Tibial nerve (tissue), 4 donors: ENCODE data around the gene PPP1R16B. TPM values are rescaled to one million over a fixed set of nuclear protein-coding genes. Genes with fewer than 3 reads are reported as not detected.

ENCODE experiments used
- DNase-seq, 2 donors: peaks; one replicate each; pipeline ENCODE4 v3.0.0-alpha.2; 2019; ENCODE audit warnings: low spot score in 2 of 2
- H3K27ac ChIP-seq, 4 donors: fragments of 200-600 bp; sonication (generic) in 3 of 4; one replicate each; pipeline ENCODE4 v1.5.1; 2017 to 2019; ENCODE audit warnings: mild to moderate bottlenecking in 1 of 4
- H3K27me3 ChIP-seq, 2 donors: fragments of 200-600 bp; sonication (generic) in 1 of 2; one replicate each; pipeline versions ENCODE4 v1.5.1 to v1.6.0; 2017 to 2019
- H3K36me3 ChIP-seq, 3 donors: fragments of 200-600 bp; sonication (generic); one replicate each; pipeline ENCODE4 v1.5.1; 2018 to 2019
- H3K4me1 ChIP-seq, 4 donors: fragments of 200-600 bp; sonication (generic) in 3 of 4; one replicate each; pipeline ENCODE4 v1.5.1; 2017 to 2019
- H3K4me3 ChIP-seq, 4 donors: fragments of 200-600 bp; sonication (generic) in 3 of 4; one replicate each; pipeline ENCODE4 v1.5.1; 2017 to 2019; ENCODE audit warnings: mild to moderate bottlenecking in 1 of 4, moderate library complexity in 1 of 4
- H3K9me3 ChIP-seq, 4 donors: fragments of 200-600 bp; sonication (generic) in 3 of 4; one replicate each; pipeline ENCODE4 v1.5.1; 2017 to 2019
- EP300 ChIP-seq, 2 donors: sonication (generic); formaldehyde crosslinking; IDR thresholded peaks; one replicate each; pipeline ENCODE4 v1.6.1; 2017; ENCODE audit warnings: antibody characterized with exemption in 2 of 2, mild to moderate bottlenecking in 1 of 2
- POLR2A ChIP-seq, 2 donors: fragments of 450-650 bp; IDR thresholded peaks; one replicate each; pipeline ENCODE4 v1.6.1; 2017; ENCODE audit warnings: antibody characterized with exemption in 2 of 2, mild to moderate bottlenecking in 2 of 2, moderate library complexity in 2 of 2
- WGBS, 2 donors: methylation state at CpG; one replicate each; pipeline ENCODE4 v1.1.5; 2018; 5-methylcytosine and 5-hydroxymethylcytosine counted together
- total RNA-seq, 4 donors: library from RNA; depleted of rRNA; stranded (reverse); fragments of >200 nt; gene quantifications; one replicate each; pipeline ENCODE4 v1.1.0, GENCODE V29; 2016
- TF ChIP-seq, protein P1 (sequence below), 5 experiments: fragments of 200-600 bp in 3 of 5; fragments of 450-650 bp in 2 of 5; sonication (generic) in 3 of 5; IDR thresholded peaks; one replicate each; pipeline ENCODE4 v1.5.1; 2016 to 2019; ENCODE audit warnings: antibody characterized with exemption in 5 of 5, mild to moderate bottlenecking in 3 of 5, moderate library complexity in 2 of 5

The PPP1R16B gene
- total RNA-seq, 4 donors from 2014 or later: 2.1 to 5.7 (median 4.6) TPM

GRCh38 chr20:38889792-38890496, 84.4 kb downstream of the PPP1R16B start:
- TF ChIP-seq, protein P1, sequence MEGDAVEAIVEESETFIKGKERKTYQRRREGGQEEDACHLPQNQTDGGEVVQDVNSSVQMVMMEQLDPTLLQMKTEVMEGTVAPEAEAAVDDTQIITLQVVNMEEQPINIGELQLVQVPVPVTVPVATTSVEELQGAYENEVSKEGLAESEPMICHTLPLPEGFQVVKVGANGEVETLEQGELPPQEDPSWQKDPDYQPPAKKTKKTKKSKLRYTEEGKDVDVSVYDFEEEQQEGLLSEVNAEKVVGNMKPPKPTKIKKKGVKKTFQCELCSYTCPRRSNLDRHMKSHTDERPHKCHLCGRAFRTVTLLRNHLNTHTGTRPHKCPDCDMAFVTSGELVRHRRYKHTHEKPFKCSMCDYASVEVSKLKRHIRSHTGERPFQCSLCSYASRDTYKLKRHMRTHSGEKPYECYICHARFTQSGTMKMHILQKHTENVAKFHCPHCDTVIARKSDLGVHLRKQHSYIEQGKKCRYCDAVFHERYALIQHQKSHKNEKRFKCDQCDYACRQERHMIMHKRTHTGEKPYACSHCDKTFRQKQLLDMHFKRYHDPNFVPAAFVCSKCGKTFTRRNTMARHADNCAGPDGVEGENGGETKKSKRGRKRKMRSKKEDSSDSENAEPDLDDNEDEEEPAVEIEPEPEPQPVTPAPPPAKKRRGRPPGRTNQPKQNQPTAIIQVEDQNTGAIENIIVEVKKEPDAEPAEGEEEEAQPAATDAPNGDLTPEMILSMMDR (IDR thresholded peaks at IDR 0.05): no peak
- TF ChIP-seq POLR2A (IDR thresholded peaks at IDR 0.05) (no peak), EP300 (IDR thresholded peaks at IDR 0.05) (no peak)
- Histone ChIP-seq H3K27me3 (peaks cover 0 to 18% of the 10 kb centered on the region in 2 donors), H3K27ac (no peak overlapping the region), H3K4me1 (peaks cover 0 to 10% (median 5%) of the 10 kb centered on the region in 4 donors), H3K36me3 (no peaks in the 10 kb centered on the region), H3K9me3 (no peaks in the 10 kb centered on the region), H3K4me3 (no peak overlapping the region)
- WGBS, 2 donors: 42 to 56% methylated on average over 13 of the region's 13 CpGs
- no peak for DNase-seq

DNA sequence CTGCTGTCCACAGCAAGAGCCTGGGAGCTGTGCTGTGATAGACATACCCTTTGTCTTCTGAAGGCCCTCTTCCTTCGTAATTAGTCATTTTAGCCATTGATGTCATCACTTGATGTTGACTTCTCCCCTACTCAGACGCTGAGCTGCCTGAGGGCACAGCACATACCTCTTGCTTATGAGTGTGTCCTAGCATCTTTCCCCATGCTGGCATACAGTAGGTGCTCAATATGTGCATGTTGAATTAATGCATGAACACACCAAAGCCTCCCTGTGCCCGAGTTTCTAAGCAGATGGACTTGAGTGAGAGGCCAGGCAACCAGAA, 85.0 kb downstream of the PPP1R16B start:
- peaks cover 0 to 10% (median 5%) of the 10 kb centered on the region in 4 donors for H3K4me1 ChIP-seq
- no peak overlapping the region for H3K4me3 ChIP-seq
- no peaks in the 10 kb centered on the region for H3K9me3 ChIP-seq
- 58 to 84% methylated on average over 3 of the region's 3 CpGs for whole genome bisulfite sequencing, 2 donors
- H3K27me3 ChIP-seq: peaks cover 0 to 18% of the 10 kb centered on the region in 2 donors
- H3K36me3 ChIP-seq: no peaks in the 10 kb centered on the region
- DNase-seq: no peak
- peak overlapping the region in 1 of 4 donors; percentile 19 for H3K27ac ChIP-seq
- TF ChIP-seq POLR2A (IDR thresholded peaks at IDR 0.05) (no peak), EP300 (IDR thresholded peaks at IDR 0.05) (no peak)
- TF ChIP-seq, protein P1 (IDR thresholded peaks at IDR 0.05): no peak

DNA sequence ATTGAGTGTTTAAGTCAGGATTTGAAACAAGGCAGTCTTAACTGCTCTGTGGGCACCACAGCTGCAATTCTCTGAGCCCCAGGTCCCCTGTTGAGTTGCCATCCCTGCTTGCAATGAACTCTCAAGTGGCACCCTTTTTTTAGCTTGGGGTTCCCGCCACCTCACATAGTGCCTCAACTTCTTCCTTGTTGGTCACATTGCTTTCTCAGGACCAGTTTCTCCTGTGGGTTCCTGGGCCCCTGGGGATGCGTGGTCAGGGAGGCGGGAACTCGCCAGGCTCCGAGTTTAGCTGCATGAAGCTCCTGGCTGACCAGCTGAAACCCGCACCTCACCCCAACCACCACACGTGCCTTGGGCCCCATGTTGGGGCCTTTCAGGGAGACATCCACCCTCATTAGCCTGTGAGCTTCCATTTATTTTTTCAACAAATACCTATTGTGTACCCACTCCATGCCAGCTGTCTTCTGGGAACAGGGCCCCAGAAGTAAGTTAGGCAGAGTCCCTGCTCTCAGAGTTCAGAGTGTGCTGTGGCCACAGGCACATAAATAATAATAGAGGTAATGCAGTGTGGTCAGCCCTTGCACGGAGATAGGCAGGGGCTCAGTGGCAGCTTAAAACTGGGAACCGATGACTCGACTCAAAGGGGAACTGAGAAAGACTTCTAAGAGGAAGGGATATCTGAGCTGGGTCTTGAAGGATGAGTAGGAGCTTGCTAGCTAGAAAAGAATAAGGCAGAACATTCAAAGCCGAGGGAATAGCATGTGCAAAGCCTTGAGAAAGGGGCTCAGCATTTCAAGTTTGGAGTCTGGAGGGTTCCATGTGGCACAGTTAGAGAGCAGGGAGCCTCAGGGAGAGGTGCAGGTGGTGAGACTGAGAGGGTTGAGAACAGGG, 86.8 kb downstream of the PPP1R16B start:
- Histone ChIP-seq H3K27me3 (peaks cover 0 to 18% of the 10 kb centered on the region in 2 donors), H3K36me3 (no peaks in the 10 kb centered on the region), H3K27ac (no peak overlapping the region), H3K4me3 (no peak overlapping the region), H3K4me1 (peaks cover 0 to 10% (median 5%) of the 10 kb centered on the region in 4 donors), H3K9me3 (no peaks in the 10 kb centered on the region)
- 75 to 79% methylated on average over 9 to 11 of the region's 11 CpGs for WGBS, 2 donors
- TF ChIP-seq, protein P1 (IDR thresholded peaks at IDR 0.05): no peak
- no peak for TF ChIP-seq POLR2A (IDR thresholded peaks at IDR 0.05)
- no peak for TF ChIP-seq EP300 (IDR thresholded peaks at IDR 0.05)
- DNase-seq: no peak

GRCh38 chr20:38893056-38893564, 87.6 kb downstream of the PPP1R16B start:
- TF ChIP-seq EP300 (IDR thresholded peaks at IDR 0.05) (no peak), POLR2A (IDR thresholded peaks at IDR 0.05) (no peak)
- TF ChIP-seq, protein P1 (IDR thresholded peaks at IDR 0.05): no peak
- DNase-seq: no peak
- WGBS, 2 donors: 35 to 42% methylated on average over 6 of the region's 6 CpGs
- no peaks in the 10 kb centered on the region for H3K9me3 ChIP-seq
- H3K4me3 ChIP-seq: no peak overlapping the region
- H3K36me3 ChIP-seq: no peaks in the 10 kb centered on the region
- H3K27me3 ChIP-seq: peaks cover 0 to 18% of the 10 kb centered on the region in 2 donors
- peaks cover 0 to 10% (median 5%) of the 10 kb centered on the region in 4 donors for H3K4me1 ChIP-seq
- H3K27ac ChIP-seq: no peak overlapping the region
